HG03558 (cell line): ENCODE results near the gene PSD.

Experiments
- ATAC-seq: cut with Tn5 transposase; IDR thresholded peaks from one replicate; pipeline ENCODE4 v1.9.1; 2021; ENCODE audit warnings: moderate number of reproducible peaks; ENCODE audit not compliant: unreplicated experiment; ENCODE audit errors: extremely low read depth

The PSD gene

DNA sequence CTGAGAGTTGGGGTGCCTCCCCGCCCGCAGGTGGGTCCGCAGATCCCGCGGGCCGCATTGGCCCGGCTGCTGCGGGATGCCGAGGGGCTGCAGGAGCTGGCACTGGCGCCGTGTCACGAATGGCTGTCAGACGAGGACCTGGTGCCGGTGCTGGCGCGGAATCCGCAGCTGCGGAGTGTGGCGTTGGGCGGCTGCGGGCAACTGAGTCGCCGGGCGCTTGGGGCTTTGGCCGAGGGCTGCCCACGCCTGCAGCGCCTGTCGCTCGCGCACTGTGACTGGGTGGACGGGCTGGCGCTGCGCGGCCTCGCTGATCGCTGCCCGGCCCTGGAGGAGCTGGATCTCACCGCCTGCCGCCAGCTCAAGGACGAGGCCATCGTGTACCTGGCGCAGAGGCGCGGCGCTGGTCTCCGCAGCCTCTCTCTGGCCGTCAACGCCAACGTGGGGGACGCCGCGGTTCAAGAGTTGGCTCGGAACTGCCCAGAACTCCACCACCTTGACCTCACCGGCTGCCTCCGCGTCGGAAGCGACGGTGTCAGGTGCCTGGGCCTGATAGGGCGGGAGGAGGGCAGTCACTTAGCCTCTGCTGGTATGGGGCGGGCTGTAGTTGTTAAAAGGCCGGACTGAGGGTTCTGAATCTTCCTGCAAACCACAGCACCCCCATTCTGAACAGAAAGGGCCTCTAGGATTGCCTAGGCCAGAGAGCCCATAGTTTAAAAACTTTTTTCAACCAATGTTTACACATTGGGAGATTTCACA, 3.4 kb upstream of the PSD start:
- ATAC-seq: no peak

DNA sequence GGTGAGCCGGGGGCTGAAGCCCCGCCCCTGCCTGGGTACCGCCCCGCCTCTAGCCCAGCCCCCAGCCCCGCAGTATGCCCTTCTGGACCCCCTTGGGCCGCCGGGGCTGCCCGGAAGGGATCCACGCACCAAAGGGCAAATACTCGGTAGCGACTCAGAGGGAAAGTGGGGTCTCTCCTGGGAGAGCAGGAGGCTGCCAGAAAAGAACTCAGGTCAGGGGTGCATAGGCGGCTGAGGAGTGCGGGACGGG, 2.8 kb upstream of the PSD start:
- ATAC-seq: no peak

DNA sequence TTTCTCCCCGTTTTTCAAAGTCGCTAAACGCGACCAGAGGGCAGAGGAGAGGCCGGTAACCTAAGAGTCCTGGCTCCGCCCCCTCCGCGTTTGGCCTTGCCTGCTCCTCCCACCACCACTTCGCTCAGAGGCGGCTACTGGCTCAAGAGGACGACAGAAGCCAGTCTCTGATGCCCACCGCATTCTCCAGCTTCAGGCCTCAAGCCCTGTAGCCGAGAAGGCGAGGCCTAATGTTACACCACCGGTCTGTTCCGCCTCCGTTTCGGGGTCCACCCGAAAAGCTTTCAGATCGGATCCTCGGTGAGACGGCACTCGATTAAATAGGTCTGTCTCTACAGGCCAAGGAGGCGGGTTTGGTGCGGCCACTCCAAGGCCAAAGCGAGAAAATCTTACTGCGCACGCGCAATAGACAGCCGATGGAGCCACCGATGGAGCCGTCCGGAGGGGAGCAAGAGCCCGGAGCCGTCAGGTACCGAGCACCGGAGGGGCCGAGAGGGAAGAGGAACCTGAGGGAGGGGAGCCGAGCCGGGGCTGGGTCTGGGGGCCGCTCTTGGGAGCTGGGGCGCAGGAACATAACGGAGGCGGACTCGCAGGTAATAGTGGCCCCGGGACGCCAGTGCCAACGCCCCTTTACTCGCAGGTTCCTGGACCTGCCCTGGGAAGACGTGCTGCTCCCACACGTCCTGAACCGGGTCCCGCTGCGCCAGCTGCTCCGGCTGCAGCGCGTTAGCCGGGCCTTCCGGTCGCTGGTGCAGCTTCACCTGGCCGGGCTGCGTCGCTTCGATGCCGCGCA, 2.3 kb upstream of the PSD start, which contains the start of gene FBXL15:
Gene FBXL15, plus strand, starts transcription at position 123 of the 793 bp plus-strand sequence. Its CDS starts 294 bp downstream, at position 417.
- peak; percentile 39 for ATAC-seq

DNA sequence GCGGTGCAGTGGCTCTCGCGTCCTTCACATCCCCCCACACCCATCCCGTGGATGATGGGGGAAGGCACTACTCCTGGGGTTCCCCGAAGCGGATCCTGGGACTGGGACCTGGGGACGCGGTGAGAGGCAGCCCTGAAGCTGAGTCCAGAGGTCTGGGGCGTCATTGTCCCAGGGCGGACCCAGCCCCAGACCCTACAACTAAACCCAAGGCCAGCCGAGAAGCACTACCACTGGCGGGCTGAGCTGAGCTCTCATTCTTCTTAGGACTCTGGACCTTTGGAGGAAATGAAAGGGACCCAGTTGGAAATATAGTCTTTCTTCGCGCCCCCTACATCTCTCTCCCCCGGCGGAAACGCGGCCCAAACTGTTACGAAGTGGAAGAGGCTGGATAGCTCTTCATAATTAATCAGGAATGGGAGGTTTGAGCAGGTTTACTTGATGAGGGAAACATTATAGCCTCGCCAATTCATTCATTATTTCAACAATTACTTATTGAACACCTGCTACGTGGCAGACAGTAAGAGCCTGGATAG, 1.7 kb upstream of the PSD start:
- ATAC-seq: no peak

DNA sequence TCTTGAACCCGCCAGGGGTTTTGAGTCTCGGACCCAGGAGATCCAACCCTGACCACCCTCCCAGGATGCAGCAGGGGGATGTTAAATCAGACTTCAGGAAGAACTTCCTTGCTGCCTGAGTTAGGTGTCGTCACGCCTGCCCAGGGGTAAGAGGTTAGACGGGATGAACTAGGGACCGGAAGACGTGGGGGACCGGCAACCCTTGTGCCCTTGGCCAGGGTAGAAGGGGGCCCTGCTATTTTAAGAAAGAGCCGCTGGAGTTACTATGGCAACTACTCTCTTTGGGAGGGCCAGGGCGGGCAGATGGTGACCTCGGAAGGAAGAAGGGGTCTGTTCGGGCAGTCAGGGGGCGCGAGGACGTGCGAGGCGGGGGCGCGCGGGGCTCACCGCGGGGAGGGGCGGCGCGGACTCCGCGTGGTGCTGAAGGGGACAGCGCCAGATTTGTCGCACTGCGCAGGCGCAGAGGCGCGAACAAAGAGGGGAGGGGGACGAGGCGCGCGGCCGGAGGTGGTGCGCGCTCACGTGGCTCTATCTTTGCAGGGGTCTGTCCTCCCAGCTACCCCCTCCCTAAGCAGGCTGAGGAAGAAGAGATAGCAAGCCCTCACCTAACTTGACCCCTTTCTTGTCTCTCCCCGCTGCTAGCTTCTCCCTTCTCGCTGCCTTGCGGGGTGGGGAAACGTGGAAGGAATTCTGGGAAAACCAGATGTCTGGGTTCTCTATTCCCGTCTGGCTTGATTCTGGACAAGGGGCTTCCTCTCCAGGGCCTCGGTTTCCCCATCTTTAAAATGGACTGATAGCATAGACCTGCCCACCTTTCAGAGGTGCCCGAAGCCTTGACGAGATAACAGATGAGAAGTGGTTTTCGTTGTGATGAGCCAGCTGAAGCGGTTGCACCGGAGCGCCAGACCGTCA, 940 bp upstream of the PSD start:
- ATAC-seq: no peak

DNA sequence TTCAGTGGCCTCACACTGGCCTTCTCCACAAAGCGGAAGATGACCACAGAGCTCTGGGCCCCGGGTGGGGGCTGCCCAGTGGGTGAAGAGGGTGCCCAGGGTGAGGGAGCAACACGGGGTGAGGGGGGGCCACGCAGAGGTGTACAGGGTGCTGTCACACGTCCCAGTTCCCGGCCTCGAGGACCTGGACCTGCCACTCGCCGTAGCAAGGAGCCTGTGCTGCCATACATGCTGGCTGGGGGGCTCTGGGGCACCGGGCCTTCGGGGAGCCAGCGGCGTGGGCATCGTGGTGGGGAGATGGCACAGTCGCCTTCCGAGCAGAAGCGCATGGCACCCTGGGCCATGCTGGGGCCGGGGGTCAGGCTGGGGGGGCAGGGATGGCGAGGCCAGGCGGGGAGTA, 1.9 kb downstream of the PSD start:
- ATAC-seq: no peak

DNA sequence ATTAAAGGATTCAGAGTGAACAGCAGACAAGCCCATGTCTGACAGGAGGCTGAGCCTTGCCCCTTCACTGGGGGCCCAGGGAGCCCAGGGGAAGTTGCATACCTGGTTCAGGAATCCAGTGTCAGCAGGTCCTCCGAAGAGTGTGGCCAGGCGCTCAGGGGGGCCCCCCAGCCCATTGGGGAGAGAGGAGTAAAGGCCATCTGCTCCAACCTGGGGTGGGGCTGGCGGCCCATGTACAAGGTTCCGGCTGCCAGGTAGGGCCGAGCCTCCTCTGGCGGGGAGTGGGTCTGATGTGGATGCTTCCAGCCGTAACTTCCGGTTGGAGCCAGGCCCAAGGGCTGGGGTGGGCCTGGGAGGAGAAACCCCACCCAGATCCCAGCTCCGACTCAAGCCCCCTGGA, 2.3 kb downstream of the PSD start:
- no peak for ATAC-seq

DNA sequence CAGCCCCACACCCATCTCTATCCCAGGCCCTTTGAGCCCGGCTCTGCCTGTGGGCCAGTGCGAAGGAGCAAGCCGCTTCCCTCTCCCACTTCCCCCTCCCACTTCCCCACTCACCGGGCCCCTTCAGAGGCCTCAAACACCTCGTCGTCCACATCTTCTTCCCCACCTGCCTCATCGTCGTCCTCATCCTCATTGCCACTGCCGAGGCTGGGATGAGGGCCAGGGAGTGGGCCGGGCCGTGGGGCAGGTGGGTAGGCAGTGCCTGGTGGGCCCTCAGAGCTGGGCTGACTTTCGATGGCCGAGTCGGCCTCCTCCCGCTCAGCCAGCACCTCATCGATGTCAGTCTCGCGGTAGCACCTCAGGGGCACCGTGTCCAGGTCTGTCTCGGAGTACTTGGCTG, 3.8 kb downstream of the PSD start:
- ATAC-seq: no peak

DNA sequence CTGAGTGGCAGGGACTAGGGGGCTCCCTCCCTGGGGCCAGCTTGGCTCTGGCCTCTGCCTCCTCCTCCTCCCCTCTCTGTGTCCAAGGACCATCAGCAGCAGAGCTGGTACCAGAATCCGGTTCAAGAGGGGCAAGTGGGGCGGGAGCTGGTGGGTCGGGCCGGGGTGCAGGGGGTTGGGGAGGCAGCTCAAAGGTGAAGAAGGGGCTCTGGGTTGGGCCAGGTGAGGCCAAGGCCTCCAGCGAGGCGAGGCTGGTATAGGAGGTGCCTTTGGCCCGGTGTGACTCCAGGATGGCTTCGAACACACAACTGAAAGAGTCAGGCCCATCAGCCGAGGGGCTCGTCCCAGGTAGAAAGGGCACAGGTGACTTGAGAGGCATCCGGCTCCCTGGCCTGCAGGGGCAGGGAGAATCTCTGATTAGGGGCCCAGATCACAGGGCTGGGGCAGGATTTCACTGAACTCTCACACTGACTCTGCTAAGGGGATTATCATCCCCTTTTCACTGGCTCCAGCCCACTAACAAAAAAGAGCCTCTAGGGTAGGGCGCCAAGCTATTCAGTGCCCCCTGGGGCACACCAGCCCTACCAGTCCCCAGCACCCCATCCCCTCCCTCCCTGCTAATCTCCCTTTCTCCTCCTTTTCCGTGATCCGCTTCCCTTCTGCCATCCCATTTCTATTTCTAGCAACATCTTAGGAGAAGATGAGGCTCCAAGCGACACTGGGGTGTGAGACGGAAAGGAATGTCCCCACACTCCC, 4.6 kb downstream of the PSD start:
- no peak for ATAC-seq

DNA sequence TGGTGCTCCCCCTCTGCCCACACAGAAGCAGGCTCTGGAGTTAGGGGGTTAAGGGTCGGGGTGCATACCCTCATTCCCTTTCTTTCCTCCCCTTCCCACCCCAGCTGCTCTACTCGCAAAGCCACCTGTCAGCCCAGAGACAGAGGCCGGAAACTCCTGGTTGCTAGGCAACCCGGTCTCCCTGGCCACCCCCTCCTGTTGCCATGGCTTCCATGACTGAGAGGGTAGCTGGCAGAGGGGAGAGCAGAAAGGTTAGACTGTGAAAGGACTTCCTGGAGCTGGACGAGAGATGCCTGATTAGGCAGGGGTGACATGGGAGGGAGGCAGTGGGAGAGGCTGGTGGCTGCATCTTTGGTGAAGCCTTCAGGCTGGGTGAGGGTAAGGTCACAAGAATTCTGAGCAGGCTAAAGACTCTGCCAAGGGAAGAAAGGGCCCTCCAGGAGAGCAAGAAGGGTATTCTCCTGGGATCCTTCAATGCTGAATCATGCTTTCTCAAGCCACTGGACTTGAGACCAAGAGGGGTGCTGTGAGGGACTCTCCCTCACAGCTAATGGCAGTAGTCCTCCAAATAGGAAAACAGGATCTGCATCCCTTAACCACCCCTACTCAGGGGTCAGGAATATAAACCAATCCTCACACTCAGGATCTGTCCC, 5.4 kb downstream of the PSD start:
- ATAC-seq: no peak

DNA sequence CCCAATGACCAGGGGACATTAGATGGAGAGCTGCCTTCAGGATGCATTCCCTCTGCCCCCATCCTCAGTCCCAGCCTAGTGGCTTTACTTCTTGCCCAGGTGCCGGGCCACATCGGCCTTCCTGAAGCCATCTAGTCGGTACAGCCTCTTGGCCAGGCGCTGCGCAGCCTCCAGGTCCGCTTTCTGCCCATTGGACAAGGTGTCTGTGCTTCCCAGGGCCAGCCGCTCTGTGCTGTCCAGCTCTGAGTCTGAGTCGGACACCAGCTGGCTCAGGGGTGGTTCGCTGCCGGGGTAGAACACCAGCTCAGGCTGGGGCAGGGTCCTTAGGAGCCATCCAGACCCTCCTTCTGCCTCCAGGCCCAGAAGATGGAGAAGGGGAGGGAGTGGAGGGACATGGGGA, 6.3 kb downstream of the PSD start:
- no peak for ATAC-seq

DNA sequence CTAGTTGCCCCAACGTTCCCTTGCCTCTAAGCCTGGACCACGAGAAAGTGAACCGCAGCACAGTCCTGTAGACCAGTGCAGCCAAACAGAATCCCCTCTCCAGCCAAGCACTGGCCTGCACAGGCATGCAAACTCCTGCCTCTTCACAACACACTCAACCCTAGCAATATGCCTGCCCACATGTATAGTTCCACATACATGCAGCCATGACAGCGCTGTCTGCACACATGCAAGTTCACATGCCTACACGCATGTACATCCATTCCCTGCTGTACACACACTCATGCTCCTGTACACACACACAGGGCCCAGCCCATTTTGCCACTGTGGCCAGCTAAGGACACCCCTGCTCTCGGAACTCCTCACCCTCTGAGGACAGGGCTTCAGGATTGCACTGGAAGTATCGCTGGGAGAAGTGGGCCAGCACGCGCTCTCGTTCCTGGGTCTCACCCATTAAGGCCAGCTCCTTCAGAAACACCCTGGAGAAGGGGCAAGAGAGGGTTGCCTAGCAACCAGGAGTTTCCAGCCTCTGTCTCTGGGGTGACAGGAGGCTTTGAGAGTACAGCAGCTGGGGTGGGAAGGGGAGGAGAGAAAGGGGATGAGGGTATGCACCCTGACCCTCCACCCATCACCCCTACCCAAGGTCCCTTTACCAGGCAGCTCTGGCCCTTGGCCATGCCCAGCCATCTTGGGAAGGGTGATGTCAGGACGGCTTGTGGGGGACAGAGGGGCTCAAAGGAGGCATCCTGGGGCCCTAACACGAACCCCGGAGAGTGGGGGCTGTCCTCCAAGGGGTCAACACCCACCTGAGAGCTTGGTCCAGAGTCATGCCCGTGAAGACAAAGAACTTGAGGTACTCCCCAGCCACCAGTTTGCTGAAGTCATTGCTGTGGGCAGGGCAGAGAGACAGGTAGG, 7.0 kb downstream of the PSD start:
- ATAC-seq: no peak

DNA sequence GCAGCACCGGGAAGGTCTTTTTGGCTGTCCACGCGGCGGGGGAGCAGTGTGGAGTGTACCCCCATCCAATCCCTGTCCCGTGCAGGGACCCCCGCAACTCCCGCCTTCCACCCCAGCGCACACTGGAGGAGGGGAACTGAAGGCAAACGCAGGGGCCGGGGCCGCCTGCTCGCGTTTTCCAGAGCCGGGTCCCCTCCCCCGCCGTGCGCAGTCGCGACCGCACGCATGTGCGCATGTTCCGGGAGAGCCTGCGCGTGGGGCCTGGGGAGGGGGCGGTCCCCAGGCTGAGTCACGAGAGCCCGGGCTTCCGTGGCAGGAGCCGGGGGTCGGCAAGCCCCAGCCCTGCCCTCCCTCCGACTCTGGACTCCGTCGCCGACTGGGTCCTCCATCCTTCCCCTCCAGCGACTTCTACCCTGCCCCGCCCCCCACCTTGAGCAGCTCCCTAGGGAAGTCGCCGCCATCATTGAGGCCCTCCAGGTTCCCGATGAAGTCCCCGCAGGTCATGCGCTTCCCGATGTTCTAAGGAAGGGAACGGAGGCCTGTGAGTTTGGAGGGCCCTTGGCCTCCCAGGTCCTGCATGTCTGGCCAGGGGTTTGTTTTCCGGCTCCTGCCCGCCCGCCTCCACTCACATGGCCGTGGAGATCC, 8.0 kb downstream of the PSD start:
- no peak for ATAC-seq

DNA sequence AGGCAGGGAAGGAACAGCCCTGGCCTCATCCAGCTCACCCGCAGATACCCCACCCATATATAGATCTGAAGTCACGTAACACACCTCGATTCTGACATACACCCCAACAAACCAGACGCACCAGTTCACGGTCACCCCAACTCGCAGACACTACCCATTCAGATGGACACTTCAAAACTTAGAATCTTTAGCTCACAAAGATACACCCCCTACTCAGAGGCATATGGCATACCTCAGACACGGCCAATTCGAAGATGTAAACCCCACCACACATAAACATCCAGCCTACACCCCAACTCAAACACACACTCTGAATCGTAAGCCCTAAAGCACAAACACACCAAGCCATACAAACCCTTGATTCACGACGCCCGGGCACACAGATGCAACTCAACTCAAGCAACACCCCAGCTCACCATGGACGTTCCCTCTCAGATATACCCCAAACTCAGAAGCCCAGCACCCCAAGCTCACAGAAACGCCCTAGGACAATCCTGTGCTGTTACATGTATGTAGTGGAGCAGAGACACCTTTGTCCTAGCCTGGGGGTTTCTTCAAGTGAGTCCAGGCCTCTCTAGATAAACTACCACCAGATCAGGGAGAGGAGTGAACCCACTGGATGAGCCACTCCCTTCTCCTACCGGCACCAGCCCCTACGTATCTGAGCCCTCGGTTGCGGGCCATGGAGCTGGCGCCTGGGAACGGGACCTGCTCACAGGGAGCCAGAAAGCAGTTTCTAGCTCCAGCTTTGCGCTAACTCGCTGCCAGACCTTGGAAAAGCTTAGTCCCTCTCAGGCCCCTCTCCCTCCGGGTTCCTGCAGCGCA, 8.8 kb downstream of the PSD start:
- ATAC-seq: no peak

DNA sequence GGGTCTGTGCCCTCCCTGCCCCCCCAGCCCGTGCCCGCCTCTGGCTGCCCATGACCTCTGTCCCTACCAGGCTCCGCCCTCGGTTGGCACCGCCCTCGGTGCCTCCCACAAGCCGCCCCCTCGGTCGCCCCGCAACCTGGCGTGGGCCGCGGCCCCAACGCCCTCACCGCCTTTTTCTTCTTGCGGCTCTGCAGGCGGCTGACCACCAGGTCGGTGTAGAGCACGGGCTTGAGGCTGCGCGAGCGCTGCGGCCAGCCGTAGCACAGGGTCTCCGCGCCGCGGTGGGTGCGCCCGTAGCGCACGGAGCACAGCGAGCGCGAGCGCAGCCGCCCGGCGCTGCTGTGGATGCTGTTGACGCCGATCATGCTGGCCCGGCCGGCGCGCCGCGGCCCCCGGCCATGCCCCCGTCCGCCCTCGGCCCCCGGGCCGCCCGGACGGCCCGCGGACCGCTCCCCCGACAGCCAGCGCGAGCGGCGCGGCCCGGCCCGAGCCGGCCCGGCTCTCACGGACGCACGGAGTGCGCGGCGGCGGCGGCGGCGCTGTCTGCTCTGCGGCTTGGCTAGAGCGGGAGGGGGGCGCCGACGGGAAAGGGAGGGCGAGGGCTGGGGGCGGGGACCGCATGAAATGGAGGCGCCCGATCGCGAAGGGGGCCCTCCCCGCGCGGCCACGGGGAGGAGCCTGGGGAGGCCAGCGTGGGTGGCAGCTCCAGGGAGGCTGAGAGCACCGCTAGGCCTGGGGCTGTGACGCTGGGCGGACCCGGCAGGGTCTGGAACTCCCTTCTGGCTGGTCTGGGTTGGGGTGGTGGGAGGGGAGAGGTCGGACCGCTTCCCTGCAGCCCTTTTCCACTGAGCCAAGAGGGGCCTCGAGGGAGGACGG, 9.6 kb downstream of the PSD start:
- no peak for ATAC-seq

DNA sequence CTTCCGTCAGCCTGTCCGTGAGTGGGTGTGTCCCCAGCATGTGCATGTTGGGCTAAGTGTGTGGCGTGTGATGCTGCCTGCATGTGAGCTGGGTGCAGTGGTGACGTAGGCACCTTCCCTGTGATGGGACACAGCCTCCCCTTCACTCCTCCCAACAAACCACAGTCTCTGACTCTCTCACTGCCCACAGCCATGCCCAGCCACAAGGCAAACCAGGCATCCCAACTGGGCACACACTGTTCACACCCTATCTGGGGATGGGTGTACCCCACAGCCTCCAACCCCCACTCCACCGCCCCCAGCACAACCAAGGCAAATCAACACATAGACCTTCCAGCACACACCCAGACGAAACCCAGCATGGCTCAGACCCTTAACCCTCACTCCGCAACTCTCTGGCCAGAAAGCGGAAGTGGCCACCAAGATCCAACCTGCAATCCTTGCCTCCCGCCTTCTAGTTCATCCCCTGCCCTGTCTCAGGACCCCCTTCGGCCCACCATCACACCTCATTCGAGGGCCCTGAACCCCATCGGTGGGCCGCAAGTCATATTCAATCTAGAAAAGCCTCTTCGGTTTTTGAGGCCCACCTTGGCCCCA, 10.4 kb downstream of the PSD start:
- ATAC-seq: no peak
